Uterus (tissue), 4 donors: ENCODE data around the gene MTFR1L. TPM values are rescaled to one million over a fixed set of nuclear protein-coding genes. Genes with fewer than 3 reads are reported as not detected.

Experiments used
- DNase-seq, 2 donors: peaks; one replicate each; pipeline ENCODE4 v3.0.0-alpha.2; 2019 to 2020
- H3K27ac ChIP-seq, 2 donors: fragments of 200-600 bp; sonication (generic); 1 replicate in 1 of 2; 2 replicates in 1 of 2; pipeline ENCODE4 v1.5.1; 2016 to 2018
- H3K27me3 ChIP-seq, 2 donors: fragments of 200-600 bp; sonication (generic); one replicate each; pipeline ENCODE4 v1.5.1; 2018 to 2019; ENCODE audit warnings: control low read depth in 1 of 2
- H3K36me3 ChIP-seq, 2 donors: fragments of 200-600 bp; sonication (generic); one replicate each; pipeline ENCODE4 v1.5.1; 2019; ENCODE audit warnings: control low read depth in 1 of 2
- H3K4me1 ChIP-seq, 2 donors: fragments of 200-600 bp; sonication (generic); one replicate each; pipeline ENCODE4 v1.5.1; 2018 to 2019; ENCODE audit warnings: control low read depth in 1 of 2
- H3K4me3 ChIP-seq, 2 donors: fragments of 200-600 bp; sonication (generic); 1 replicate in 1 of 2; 2 replicates in 1 of 2; pipeline ENCODE4 v1.5.1; 2018 to 2019; ENCODE audit warnings: mild to moderate bottlenecking in 1 of 2
- H3K9me3 ChIP-seq, 2 donors: fragments of 200-600 bp; sonication (generic); one replicate each; pipeline ENCODE4 v1.5.1; 2019; ENCODE audit warnings: control low read depth in 1 of 2
- POLR2A ChIP-seq, 2 donors: fragments of 450-650 bp; IDR thresholded peaks; one replicate each; pipeline ENCODE4 v1.6.1; 2016; ENCODE audit warnings: antibody characterized with exemption in 2 of 2, mild to moderate bottlenecking in 1 of 2, moderate library complexity in 1 of 2
- intact Hi-C: fragments of 100-400 bp; cut with DNase I; formaldehyde crosslinking; loops from one replicate; pipeline ENCODE4 v1.15.1; 2023; ENCODE audit warnings: low total_unique reads
- total RNA-seq, 4 donors: library from RNA; depleted of rRNA in 3 of 4; stranded (reverse); fragments of >200 nt in 3 of 4; gene quantifications; one replicate each; pipeline versions ENCODE4 v1.1.0 to v1.2.4, GENCODE V29; 2014 to 2023
- TF ChIP-seq, protein P1 (sequence below), 4 experiments: fragments of 200-600 bp in 2 of 4; fragments of 450-650 bp in 2 of 4; sonication (generic) in 2 of 4; IDR thresholded peaks; one replicate each; pipeline ENCODE4 v1.5.1; 2016 to 2019; ENCODE audit warnings: antibody characterized with exemption in 4 of 4, mild to moderate bottlenecking in 2 of 4, moderate library complexity in 1 of 4
- donor health status: DM: yes; HTN: yes; CAD: no.

MTFR1L gene
- total RNA-seq, 4 donors from 2014 or later = 51.5 to 106 (median 63.7) TPM

GRCh38 chr1:25814549-25815087 lies 5.1 kb upstream of the MTFR1L start:
- Histone ChIP-seq H3K27ac (no peak overlapping the region), H3K9me3 (no peaks in the 10 kb centered on the region), H3K4me3 (no peak overlapping the region), H3K27me3 (no peaks in the 10 kb centered on the region), H3K36me3 (no peaks in the 10 kb centered on the region), H3K4me1 (no peaks in the 10 kb centered on the region)
- no peak for DNase-seq
- TF ChIP-seq, protein P1, sequence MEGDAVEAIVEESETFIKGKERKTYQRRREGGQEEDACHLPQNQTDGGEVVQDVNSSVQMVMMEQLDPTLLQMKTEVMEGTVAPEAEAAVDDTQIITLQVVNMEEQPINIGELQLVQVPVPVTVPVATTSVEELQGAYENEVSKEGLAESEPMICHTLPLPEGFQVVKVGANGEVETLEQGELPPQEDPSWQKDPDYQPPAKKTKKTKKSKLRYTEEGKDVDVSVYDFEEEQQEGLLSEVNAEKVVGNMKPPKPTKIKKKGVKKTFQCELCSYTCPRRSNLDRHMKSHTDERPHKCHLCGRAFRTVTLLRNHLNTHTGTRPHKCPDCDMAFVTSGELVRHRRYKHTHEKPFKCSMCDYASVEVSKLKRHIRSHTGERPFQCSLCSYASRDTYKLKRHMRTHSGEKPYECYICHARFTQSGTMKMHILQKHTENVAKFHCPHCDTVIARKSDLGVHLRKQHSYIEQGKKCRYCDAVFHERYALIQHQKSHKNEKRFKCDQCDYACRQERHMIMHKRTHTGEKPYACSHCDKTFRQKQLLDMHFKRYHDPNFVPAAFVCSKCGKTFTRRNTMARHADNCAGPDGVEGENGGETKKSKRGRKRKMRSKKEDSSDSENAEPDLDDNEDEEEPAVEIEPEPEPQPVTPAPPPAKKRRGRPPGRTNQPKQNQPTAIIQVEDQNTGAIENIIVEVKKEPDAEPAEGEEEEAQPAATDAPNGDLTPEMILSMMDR (IDR thresholded peaks at IDR 0.05) = no peak
- intact Hi-C loops = loop anchor here (5.0 kb wide), 1 partner anchor 207 kb away; no protein-coding TSS in a partner anchor

DNA sequence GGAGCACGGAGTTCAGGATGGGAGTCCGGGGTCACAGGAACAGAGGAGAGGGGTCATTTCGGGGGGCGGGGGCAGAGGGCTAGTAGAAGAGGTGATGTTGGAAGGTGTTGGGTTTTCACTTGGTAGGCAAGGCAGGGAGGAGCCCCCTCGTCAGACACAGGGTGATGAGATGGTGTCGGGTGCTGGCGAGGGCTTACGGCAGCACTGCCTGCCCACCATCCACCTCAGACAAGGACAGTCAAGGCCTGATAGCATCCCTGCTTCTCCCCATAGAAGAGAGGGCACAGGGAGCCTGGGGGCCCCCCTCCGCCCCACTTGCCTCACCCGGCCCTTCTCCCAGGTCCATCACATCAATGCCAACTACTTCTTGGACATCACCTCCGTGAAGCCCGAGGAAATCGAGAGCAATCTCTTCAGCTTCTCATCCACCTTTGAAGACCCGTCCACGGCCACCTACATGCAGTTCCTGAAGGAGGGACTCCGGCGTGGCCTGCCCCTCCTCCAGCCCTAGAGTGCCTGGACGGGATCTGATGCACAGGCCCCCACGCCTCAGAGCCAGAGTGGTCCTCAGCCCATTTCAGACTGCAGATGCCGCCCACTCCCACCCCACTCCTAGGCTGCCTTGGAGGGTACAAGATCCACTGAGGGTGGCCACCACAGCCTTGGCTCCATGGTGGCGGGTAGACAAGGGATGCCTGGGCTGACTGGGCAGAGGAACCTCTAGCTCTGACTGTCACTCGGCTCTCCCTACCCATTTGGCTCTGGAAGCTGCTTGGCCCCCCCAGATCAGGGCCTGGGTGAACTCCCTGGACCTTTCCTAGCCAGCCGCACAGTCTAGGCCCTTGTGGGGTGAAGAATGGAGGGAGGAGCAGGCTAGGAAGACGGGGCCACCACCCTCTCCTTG lies 4.3 kb upstream of the MTFR1L start:
- Histone ChIP-seq H3K4me3 (no peak overlapping the region), H3K27me3 (no peaks in the 10 kb centered on the region), H3K36me3 (no peaks in the 10 kb centered on the region), H3K27ac (no peak overlapping the region), H3K4me1 (no peaks in the 10 kb centered on the region), H3K9me3 (no peaks in the 10 kb centered on the region)
- intact Hi-C loops = no loop called here
- no peak for DNase-seq
- no peak for TF ChIP-seq POLR2A (IDR thresholded peaks at IDR 0.05)
- TF ChIP-seq, protein P1 (IDR thresholded peaks at IDR 0.05) = no peak

DNA sequence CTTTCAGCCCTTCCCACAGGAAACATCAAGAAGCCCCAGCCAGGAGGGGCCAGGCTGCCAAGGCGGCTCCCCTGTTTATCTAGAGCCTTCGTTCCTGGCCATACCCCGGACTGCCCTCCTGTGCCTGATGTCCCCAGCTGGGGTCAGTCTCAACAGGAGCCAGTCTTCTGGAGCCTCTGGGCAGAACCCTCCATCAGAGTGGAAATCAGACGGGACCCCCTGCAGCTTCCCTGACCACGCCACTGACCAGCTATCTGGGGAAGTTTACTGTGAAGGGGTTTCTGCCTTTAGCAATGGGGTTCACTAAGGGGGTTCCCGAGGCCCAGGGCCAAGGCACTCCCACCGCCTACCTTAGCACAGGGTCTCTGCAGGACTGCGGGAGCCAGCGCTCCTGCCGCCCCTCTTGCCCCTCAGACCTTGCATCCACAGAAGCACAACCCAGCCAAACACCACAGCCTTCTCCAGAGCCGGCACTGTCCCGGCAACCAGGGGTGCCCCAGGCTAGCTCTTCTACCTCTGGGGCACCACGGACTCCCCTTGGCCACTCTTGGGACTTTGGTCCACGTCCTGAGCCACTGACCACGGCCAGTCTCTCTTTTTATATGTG lies 3.5 kb upstream of the MTFR1L start:
- no peak for DNase-seq
- no peak for TF ChIP-seq POLR2A (IDR thresholded peaks at IDR 0.05)
- TF ChIP-seq, protein P1 (IDR thresholded peaks at IDR 0.05) = no peak
- Histone ChIP-seq H3K4me1 (peaks cover 0 to 7% of the 10 kb centered on the region in 2 donors), H3K9me3 (no peaks in the 10 kb centered on the region), H3K36me3 (no peaks in the 10 kb centered on the region), H3K4me3 (no peak overlapping the region), H3K27ac (no peak overlapping the region), H3K27me3 (no peaks in the 10 kb centered on the region)
- intact Hi-C loops = no loop called here

GRCh38 chr1:25817840-25818501 lies 1.8 kb upstream of the MTFR1L start:
- no peaks in the 10 kb centered on the region for H3K27me3 ChIP-seq
- DNase-seq = no peak
- intact Hi-C loops = no loop called here
- no peak for TF ChIP-seq POLR2A (IDR thresholded peaks at IDR 0.05)
- TF ChIP-seq, protein P1 (IDR thresholded peaks at IDR 0.05) = peak in 1 of 4 experiments; percentile 10
- H3K9me3 ChIP-seq = no peaks in the 10 kb centered on the region
- H3K4me3 ChIP-seq = no peak overlapping the region
- H3K36me3 ChIP-seq = no peaks in the 10 kb centered on the region
- peaks cover 0 to 13% of the 10 kb centered on the region in 2 donors for H3K4me1 ChIP-seq
- no peak overlapping the region for H3K27ac ChIP-seq
